Smooth muscle cell (in vitro differentiated cells): ENCODE data around the gene PPP1R9A. TPM values are rescaled to one million over a fixed set of nuclear protein-coding genes. Genes with fewer than 3 reads are reported as not detected.

Source experiments
- DNase-seq: peaks from one replicate; lab custom pipeline; 2025; ENCODE audit not compliant: unreplicated experiment; lab: John Stamatoyannopoulos, UW
- H2AFZ ChIP-seq: fragments of 200-600 bp; sonication (generic); 2 replicates; pipeline ENCODE4 v1.6.0; 2016; ENCODE audit warnings: antibody characterized with exemption, low read depth, mild to moderate bottlenecking
- H3F3A ChIP-seq: fragments of 200-600 bp; sonication (generic); 2 replicates; pipeline ENCODE4 v1.6.0; 2017; ENCODE audit warnings: antibody characterized with exemption, low read depth
- H3K27ac ChIP-seq: fragments of 200-600 bp; sonication (generic); 2 replicates; pipeline ENCODE4 v1.5.1; 2016; ENCODE audit warnings: low read depth, mild to moderate bottlenecking
- H3K27me3 ChIP-seq: fragments of 200-600 bp; sonication (generic); 2 replicates; pipeline ENCODE4 v1.6.1; 2016; ENCODE audit warnings: low read depth, mild to moderate bottlenecking
- H3K36me3 ChIP-seq: fragments of 200-600 bp; sonication (generic); 2 replicates; pipeline ENCODE4 v1.5.1; 2016; ENCODE audit warnings: low read depth
- H3K4me1 ChIP-seq: fragments of 200-600 bp; sonication (generic); 2 replicates; pipeline ENCODE4 v1.5.1; 2016; ENCODE audit warnings: low read depth
- H3K4me2 ChIP-seq: fragments of 200-600 bp; sonication (generic); 2 replicates; pipeline ENCODE4 v1.6.0; 2016; ENCODE audit warnings: mild to moderate bottlenecking
- H3K4me3 ChIP-seq: fragments of 200-600 bp; sonication (generic); 2 replicates; pipeline ENCODE4 v1.5.1; 2016; ENCODE audit warnings: mild to moderate bottlenecking
- H3K79me2 ChIP-seq: fragments of 200-600 bp; sonication (generic); 2 replicates; pipeline ENCODE4 v1.6.0; 2016; ENCODE audit warnings: low read depth, mild to moderate bottlenecking
- H3K9ac ChIP-seq: fragments of 200-600 bp; sonication (generic); 2 replicates; pipeline ENCODE4 v1.6.0; 2016; ENCODE audit warnings: low read depth
- H3K9me3 ChIP-seq: fragments of 200-600 bp; sonication (generic); replicated peaks from 2 replicates; pipeline ENCODE4 v1.5.1; 2016; ENCODE audit warnings: low read depth
- H4K20me1 ChIP-seq: fragments of 200-600 bp; sonication (generic); 2 replicates; pipeline ENCODE4 v1.6.0; 2016; ENCODE audit warnings: low read depth
- WGBS: methylation state at CpG from one replicate; pipeline ENCODE4 v1.1.7; 2016; ENCODE audit warnings: low lambda C conversion rate; 5-methylcytosine and 5-hydroxymethylcytosine counted together
- polyA plus RNA-seq: library from polyadenylated mRNA; unstranded; fragments of >200 nt; fragmentation: Nextera tagmentation; extraction: Ambion mirVana; gene quantifications from 2 replicates; pipeline ENCODE4 v1.2.1, GENCODE V29; 2016
- total RNA-seq: library from RNA; depleted of rRNA; stranded (reverse); fragments of >200 nt; gene quantifications from 2 replicates; pipeline ENCODE4 v1.2.3, GENCODE V29; 2014
- TF ChIP-seq, protein P1 (sequence below): fragments of 200-600 bp; sonication (generic); IDR thresholded peaks from 2 replicates; pipeline ENCODE4 v1.5.1; 2017; ENCODE audit warnings: borderline replicate concordance, mild to moderate bottlenecking, antibody characterized with exemption; ENCODE audit not compliant: insufficient read depth, poor library complexity, severe bottlenecking

Gene PPP1R9A
- total and polyA plus RNA-seq, 2 experiments from 2014 or later, result 0.22 to 1.6 TPM

DNA sequence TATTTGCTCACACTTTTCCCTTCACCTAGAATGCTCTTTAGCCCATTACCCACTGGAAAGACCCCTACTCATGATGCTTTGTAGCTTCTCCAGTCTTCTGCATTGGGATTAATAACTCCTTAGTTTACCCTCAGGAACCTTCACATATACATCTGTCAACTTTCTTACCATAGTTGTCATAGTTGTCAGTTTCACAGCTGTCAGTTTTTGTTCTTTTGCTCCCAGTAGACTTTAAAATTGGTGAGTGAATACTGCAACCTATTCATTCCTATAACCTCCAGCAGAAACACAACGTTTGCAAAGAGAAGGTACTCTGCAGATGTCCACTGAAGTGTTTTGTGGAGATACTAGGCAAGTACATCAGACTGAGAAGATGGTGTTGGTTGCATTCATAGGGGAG is 414.3 kb downstream of the PPP1R9A start:
- Histone ChIP-seq H4K20me1 (no peaks in the 10 kb centered on the region), H3K9me3 (no peaks in the 10 kb centered on the region), H3K4me2 (no peak overlapping the region), H3K36me3 (no peaks in the 10 kb centered on the region), H3K27me3 (peaks cover 6% of the 10 kb centered on the region), H3K4me1 (peaks cover 10% of the 10 kb centered on the region), H3K27ac (no peak overlapping the region), H3K9ac (no peak overlapping the region), H2AFZ (no peak overlapping the region), H3K79me2 (no peaks in the 10 kb centered on the region), H3K4me3 (no peak overlapping the region), H3F3A (peaks cover 6% of the 10 kb centered on the region)
- TF ChIP-seq, protein P1, sequence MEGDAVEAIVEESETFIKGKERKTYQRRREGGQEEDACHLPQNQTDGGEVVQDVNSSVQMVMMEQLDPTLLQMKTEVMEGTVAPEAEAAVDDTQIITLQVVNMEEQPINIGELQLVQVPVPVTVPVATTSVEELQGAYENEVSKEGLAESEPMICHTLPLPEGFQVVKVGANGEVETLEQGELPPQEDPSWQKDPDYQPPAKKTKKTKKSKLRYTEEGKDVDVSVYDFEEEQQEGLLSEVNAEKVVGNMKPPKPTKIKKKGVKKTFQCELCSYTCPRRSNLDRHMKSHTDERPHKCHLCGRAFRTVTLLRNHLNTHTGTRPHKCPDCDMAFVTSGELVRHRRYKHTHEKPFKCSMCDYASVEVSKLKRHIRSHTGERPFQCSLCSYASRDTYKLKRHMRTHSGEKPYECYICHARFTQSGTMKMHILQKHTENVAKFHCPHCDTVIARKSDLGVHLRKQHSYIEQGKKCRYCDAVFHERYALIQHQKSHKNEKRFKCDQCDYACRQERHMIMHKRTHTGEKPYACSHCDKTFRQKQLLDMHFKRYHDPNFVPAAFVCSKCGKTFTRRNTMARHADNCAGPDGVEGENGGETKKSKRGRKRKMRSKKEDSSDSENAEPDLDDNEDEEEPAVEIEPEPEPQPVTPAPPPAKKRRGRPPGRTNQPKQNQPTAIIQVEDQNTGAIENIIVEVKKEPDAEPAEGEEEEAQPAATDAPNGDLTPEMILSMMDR, result no peak
- WGBS, result 88% methylated on average over 1 of the region's 1 CpG
- no peak for DNase-seq

DNA sequence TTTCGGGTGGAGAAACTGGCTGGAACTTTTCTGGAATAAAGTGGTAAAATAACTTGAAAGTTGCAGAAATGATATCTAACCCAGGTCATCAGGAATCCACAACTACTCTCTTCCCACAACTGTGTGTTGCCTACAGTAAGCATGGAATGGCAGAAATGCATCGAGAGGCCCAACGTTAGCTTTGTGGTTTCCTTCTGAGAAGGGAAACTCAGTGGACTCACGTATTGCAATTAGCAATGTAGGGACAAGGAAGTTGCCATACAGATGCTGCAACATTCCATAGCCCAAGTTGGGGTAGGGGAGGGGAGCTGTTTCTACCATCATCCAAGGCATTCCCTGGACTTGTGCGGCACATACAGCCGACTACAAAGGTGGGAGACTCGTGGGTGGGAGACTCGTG is 415.0 kb downstream of the PPP1R9A start:
- Histone ChIP-seq H3K36me3 (no peaks in the 10 kb centered on the region), H3K9me3 (no peaks in the 10 kb centered on the region), H3K27me3 (peaks cover 6% of the 10 kb centered on the region), H3K27ac (peak overlapping the region; percentile 58), H3K9ac (no peak overlapping the region), H3F3A (peaks cover 6% of the 10 kb centered on the region), H3K4me2 (peak overlapping the region; percentile 31), H3K79me2 (no peaks in the 10 kb centered on the region), H4K20me1 (no peaks in the 10 kb centered on the region), H3K4me1 (peaks cover 7% of the 10 kb centered on the region), H2AFZ (no peak overlapping the region), H3K4me3 (no peak overlapping the region)
- TF ChIP-seq, protein P1, result no peak
- no peak for DNase-seq
- WGBS, result 70% methylated on average over 8 of the region's 8 CpGs

DNA sequence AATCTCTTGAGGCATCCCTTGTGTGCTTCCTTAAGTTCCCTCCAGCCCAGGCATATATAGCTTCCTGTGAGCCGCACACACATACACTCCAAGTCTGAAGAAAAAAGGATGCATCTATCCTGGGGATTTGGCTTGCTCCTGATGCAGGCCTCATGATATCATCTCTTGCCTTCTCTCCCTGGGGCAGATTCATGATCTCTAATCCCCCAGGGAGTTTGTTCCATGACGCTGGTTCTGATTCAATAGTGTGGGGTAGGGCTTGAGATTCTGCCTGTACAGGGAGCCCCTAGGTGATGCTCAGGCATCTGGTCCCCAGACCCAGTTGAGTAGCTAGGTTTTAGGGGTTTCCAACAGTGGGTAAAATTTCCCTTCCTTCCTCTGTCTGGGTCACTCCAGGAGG is 415.5 kb downstream of the PPP1R9A start:
- Histone ChIP-seq H3K4me3 (no peak overlapping the region), H3K9ac (no peak overlapping the region), H3F3A (peaks cover 6% of the 10 kb centered on the region), H3K27me3 (peaks cover 6% of the 10 kb centered on the region), H3K9me3 (no peaks in the 10 kb centered on the region), H3K4me1 (peaks cover 7% of the 10 kb centered on the region), H3K36me3 (no peaks in the 10 kb centered on the region), H3K4me2 (peak overlapping the region; percentile 31), H3K79me2 (no peaks in the 10 kb centered on the region), H2AFZ (no peak overlapping the region), H3K27ac (peak overlapping the region; percentile 58), H4K20me1 (no peaks in the 10 kb centered on the region)
- TF ChIP-seq, protein P1, result no peak
- 35% methylated on average over 2 of the region's 2 CpGs for WGBS
- DNase-seq, result no peak

DNA sequence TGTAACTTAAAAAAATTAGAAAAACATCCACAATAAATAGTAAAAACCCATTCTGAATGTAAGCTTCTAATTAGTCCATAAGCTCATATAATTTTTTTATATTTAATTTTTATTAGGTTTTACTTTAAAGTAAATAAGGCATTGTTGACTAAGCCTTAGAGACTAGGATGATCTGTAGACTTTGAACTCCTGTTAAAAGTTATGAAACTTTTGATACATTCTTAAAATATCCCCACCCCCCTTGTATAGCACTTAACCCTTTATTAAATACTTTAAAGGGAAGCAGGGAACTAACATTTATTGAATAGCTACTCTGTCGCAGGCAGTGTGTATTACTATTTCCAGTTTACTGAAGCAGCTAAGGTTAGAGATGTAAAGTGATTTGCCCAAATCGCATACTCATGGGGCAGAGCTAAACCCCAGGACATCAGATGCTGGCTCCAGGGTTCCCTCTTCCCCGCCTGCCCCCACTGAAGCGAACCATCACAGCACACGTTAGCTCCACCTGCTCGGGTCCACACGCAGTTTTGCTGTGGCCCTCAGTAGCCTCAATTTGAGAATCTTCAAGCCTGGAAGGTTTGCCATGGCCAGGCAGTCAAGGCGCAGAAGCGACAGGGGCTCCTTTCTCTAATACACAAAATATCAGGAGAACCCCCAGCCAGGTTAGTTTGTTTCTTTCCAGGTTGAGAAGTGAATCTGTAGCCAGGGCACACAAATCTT is 416.2 kb downstream of the PPP1R9A start:
- no peaks in the 10 kb centered on the region for H3K9me3 ChIP-seq
- no peaks in the 10 kb centered on the region for H3K36me3 ChIP-seq
- H3K27me3 ChIP-seq, result peaks cover 6% of the 10 kb centered on the region
- WGBS, result 90% methylated on average over 9 of the region's 9 CpGs
- TF ChIP-seq, protein P1, result no peak
- no peaks in the 10 kb centered on the region for H3K79me2 ChIP-seq
- no peak overlapping the region for H3K4me3 ChIP-seq
- H4K20me1 ChIP-seq, result no peaks in the 10 kb centered on the region
- no peak for DNase-seq
- no peak overlapping the region for H2AFZ ChIP-seq
- peaks cover 7% of the 10 kb centered on the region for H3K4me1 ChIP-seq
- H3K27ac ChIP-seq, result no peak overlapping the region
- no peak overlapping the region for H3K4me2 ChIP-seq
- no peak overlapping the region for H3K9ac ChIP-seq
- H3F3A ChIP-seq, result peaks cover 6% of the 10 kb centered on the region
